22Rv1 (cell line): Measurements from ENCODE around the gene OPTC.

Experiments
- H3K27ac ChIP-seq: fragments of 450-650 bp; 2 replicates; pipeline ENCODE4 v1.5.1; 2017
- CTCF ChIP-seq: fragments of 450-650 bp; IDR thresholded peaks from 2 replicates; pipeline ENCODE4 v1.5.1; 2017; ENCODE audit warnings: mild to moderate bottlenecking
- ZFX ChIP-seq: fragments of 450-650 bp; IDR thresholded peaks from 2 replicates; pipeline ENCODE4 v1.6.1; 2017; ENCODE audit warnings: antibody characterized with exemption, borderline replicate concordance

The OPTC gene

DNA sequence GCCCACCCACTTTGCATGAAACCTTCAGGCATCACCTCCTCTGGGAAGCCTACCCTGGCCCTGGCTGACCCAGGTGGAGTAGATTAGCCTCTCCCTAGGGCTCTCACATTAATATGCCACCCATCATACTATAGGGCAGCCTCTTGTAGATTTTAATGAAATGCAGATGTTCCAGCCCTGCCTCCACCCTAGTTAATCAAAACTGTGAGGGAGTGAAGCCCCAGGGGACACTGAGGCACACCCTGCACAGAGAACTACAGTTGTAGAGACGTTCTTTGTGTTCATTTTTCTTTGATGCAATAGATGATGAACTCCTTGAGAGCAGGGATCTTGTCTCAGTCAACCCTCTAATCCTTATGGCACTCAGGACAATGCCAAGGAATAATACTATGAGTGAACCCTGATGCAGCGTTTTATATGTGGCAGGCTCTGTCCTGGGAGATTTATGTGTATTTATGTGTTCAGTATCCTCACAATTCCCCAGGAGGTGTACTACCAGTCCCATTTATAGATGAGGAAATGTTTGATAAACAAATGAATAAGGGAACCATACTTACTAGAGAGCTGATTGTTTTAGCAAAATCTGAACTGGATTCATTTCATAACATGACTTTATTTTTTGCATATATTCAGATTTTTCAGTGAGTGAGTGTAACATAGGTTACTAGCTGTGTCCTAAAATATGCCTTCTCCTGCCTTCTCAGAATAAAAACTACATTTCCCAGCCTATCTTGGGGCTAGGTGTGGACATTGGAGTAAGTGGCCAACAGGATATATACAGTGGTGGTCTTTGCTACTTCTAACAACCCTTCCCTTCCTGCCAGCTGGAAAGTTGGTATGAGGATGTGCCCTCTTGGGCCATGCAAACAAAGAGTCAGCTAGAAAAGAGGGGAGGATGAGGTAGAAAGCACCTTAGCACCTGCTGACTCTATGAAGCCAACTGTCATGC is 41.8 kb upstream of the OPTC start:
- TF ChIP-seq CTCF (no peak), ZFX (no peak)
- H3K27ac ChIP-seq, result no peak overlapping the region

DNA sequence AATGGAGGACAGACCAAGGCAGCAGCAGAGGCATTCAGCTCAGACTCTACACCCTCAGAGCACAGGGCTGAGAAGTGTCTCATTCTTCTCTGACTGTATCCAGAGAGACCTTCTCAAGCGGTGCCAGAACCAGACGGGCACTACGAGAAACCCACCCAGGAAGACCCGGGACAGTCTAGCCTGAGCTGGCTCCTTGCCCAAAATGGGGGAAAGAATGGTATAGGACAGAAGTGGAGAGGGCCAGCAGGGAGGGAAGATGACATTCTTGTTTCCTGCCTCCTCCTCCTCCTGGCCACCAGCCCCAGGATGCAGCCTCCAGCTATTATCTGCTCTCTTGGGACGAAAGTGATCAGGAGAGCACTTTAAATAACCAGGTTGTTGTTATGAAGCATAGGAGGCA is 40.9 kb upstream of the OPTC start:
- TF ChIP-seq CTCF (no peak), ZFX (no peak)
- H3K27ac ChIP-seq, result no peak overlapping the region

GRCh38 chr1:203453616-203454015 is 40.3 kb upstream of the OPTC start:
- no peak overlapping the region for H3K27ac ChIP-seq
- TF ChIP-seq ZFX (no peak), CTCF (no peak)

- H3K27ac ChIP-seq, result no peak overlapping the region
- no peak for TF ChIP-seq ZFX
Observed at GRCh38 chr1:203454986-203455471, 38.9 kb upstream of the OPTC start.

DNA sequence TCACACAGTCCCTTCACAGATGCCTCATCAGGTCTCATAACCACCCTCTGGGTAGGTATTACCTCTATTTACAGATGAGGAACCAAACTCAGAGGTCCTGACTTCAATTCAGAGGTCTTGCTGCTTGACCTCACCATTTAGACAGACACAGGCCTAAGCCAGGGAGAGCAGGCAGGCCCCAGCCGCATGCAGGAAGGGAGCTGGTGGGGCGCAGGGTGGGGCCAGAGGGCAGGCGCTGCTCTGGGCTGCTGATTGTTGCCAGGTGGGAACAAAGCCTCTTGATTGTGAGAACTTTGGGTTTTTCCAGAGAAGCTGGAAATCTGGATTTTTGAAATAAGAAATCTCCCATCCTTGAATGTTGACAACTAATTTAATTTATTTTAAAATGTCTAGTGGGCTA is 38.2 kb upstream of the OPTC start:
- TF ChIP-seq CTCF, result no peak
- no peak for TF ChIP-seq ZFX
- no peak overlapping the region for H3K27ac ChIP-seq

DNA sequence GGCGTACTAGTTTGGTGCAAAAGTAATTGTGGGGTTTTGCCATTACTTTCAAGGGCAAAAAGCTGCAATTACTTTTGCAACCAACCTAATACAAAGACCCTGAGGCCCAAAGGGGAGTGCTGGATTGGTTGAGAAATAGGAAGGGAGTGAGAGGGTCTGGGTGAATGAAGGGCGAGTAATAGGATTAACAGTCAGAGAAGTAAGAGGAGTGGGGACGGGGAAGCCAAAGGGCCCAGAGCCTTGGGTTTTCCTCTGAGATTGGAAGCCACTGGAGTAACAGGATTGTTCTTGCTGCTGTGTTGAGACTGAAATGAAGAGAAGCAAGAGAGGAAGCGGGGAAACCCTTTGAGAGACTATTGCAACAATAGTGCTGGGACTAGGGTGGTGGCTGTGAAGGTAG is 37.4 kb upstream of the OPTC start:
- H3K27ac ChIP-seq, result no peak overlapping the region
- no peak for TF ChIP-seq ZFX
- no peak for TF ChIP-seq CTCF

- no peak overlapping the region for H3K27ac ChIP-seq
- TF ChIP-seq ZFX (no peak), CTCF (no peak)
Observed at GRCh38 chr1:203458078-203458477, 35.9 kb upstream of the OPTC start.
